ENCODE data around the gene POLQ. TPM values are rescaled to one million over a fixed set of nuclear protein-coding genes. Genes with fewer than 3 reads are reported as not detected.

The POLQ gene
- total and polyA plus RNA-seq, 2 donors (not counting 3 experiments of a cell fraction or from before 2014, with no cell fraction given), result 1.8 to 10.8 TPM

DNA sequence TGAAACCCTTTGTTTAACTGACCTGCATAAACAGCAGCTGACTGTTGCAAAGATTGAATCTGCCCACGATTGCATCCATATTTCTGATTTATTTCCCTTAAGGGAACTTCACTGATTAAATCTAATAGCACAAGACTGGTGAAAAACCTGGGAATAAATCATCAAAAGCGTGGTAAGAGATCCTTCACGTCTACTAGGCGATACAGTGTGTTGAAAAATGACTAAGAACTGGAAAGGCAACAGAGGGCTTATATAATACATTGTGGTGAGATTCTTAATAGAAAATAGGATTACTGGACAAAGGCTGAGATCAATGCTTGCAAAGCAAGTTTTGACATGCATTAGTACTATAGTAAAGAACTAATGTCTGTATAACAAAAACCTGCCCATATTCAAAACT, 49.0 kb downstream of the POLQ start:
- no TSS peak for BruUV-seq (replicated peaks)
- dilution Hi-C loops (cut with MboI; ENCODE audit: extremely low pct_ligation_motif_present, low sequenced_read_pairs), result no loop called here

More for the DNA sequence above, 49.0 kb downstream of the POLQ start:
- Histone ChIP-seq H2AFZ (ENCODE audit: low read depth, low read length) (no peak overlapping the region), H3K79me2 (ENCODE audit: control insufficient read depth, insufficient read depth, low read length) (no peaks in the 10 kb centered on the region), H3K9me3 (replicated peaks; ENCODE audit: control insufficient read depth, insufficient read depth, low read length) (no peaks in the 10 kb centered on the region), H3K36me3 (ENCODE audit: control insufficient read depth in 2 of 2, extremely low read depth in 1 of 2, insufficient read depth in 2 of 2, low read length in 2 of 2) (no peaks in the 10 kb centered on the region), H3K9me1 (replicated peaks; ENCODE audit: control insufficient read depth, extremely low read depth, insufficient read depth, low read length) (no peaks in the 10 kb centered on the region), H3K27me3 (ENCODE audit: control insufficient read depth in 2 of 2, insufficient read depth in 2 of 2, low read length in 2 of 2) (no peaks in the 10 kb centered on the region), H3K9ac (replicated peaks; ENCODE audit: extremely low read depth, insufficient read depth, low read length) (no peak overlapping the region), H3K4me2 (ENCODE audit: insufficient read depth, low read length) (no peak overlapping the region), H3K4me3 (replicated peaks in 1 of 3; ENCODE audit: insufficient read depth in 1 of 3, low read depth in 1 of 3, low read length in 3 of 3) (no peak overlapping the region), H3K4me1 (ENCODE audit: control insufficient read depth, extremely low read depth, insufficient read depth, low read length) (no peaks in the 10 kb centered on the region), H3K27ac (ENCODE audit: insufficient read depth, low read depth, low read length) (no peak overlapping the region), H4K20me1 (replicated peaks; ENCODE audit: control insufficient read depth, extremely low read depth, insufficient read depth, low read length) (no peaks in the 10 kb centered on the region)
- DNase-seq (ENCODE audit: low read depth, low spot score) (no peak), FAIRE-seq (no peak)
- POLR2A ChIA-PET, result no interaction called here
- CTCF ChIA-PET, result interaction anchor here (1.9 kb wide), 1 partner anchor 936 kb away, joined by 4 read pairs; no protein-coding TSS in a partner anchor
- intact Hi-C loops (cut with micrococcal nuclease), result no loop called here
- TF ChIP-seq POLR2A (IDR thresholded peaks at IDR 0.05; ENCODE audit: low read depth, low read length) (no peak), EZH2 (IDR thresholded peaks at IDR 0.05; ENCODE audit: borderline replicate concordance, low read depth, low read length, severe bottlenecking) (no peak), GATA2 (IDR thresholded peaks at IDR 0.05; ENCODE audit: insufficient read depth, insufficient read length, low read depth, low read length) (no peak), FOS (IDR thresholded peaks at IDR 0.05; ENCODE audit: borderline replicate concordance, insufficient read depth, low read length) (no peak), POLR2AphosphoS5 (IDR thresholded peaks at IDR 0.05; ENCODE audit: insufficient read depth, low read depth, low read length) (no peak), JUN (IDR thresholded peaks at IDR 0.05; ENCODE audit: borderline replicate concordance, insufficient read depth, insufficient read length, low read depth) (no peak), MYC (IDR thresholded peaks at IDR 0.05; ENCODE audit: low read depth, low read length) (no peak)
- TF ChIP-seq, protein P1, sequence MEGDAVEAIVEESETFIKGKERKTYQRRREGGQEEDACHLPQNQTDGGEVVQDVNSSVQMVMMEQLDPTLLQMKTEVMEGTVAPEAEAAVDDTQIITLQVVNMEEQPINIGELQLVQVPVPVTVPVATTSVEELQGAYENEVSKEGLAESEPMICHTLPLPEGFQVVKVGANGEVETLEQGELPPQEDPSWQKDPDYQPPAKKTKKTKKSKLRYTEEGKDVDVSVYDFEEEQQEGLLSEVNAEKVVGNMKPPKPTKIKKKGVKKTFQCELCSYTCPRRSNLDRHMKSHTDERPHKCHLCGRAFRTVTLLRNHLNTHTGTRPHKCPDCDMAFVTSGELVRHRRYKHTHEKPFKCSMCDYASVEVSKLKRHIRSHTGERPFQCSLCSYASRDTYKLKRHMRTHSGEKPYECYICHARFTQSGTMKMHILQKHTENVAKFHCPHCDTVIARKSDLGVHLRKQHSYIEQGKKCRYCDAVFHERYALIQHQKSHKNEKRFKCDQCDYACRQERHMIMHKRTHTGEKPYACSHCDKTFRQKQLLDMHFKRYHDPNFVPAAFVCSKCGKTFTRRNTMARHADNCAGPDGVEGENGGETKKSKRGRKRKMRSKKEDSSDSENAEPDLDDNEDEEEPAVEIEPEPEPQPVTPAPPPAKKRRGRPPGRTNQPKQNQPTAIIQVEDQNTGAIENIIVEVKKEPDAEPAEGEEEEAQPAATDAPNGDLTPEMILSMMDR (IDR thresholded peaks at IDR 0.05; ENCODE audit: extremely low read depth in 1 of 2, insufficient read depth in 1 of 2, low read depth in 1 of 2, low read length in 2 of 2), result no peak
- TF ChIP-seq, protein P2, sequence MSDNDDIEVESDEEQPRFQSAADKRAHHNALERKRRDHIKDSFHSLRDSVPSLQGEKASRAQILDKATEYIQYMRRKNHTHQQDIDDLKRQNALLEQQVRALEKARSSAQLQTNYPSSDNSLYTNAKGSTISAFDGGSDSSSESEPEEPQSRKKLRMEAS (IDR thresholded peaks at IDR 0.05; ENCODE audit: insufficient read depth, insufficient read length), result no peak

All from endothelial cell of umbilical vein (primary cell).